ENCODE measurements around the gene TENM3. TPM values are rescaled to one million over a fixed set of nuclear protein-coding genes. Genes with fewer than 3 reads are reported as not detected.
A peak's percentile ranks its signal among the peaks of the same experiment; 100 is the strongest.

The TENM3 gene
- total RNA-seq, 1 donor from 2014 or later, result 91.0 TPM

GRCh38 chr4:182553653-182554052 is 310.5 kb downstream of the TENM3 start:
- DNase-seq (ENCODE audit: low read depth), result no peak

- DNase-seq (ENCODE audit: low read depth), result no peak
Observed at GRCh38 chr4:182554736-182555135, 311.5 kb downstream of the TENM3 start.

GRCh38 chr4:182555997-182556418 is 312.8 kb downstream of the TENM3 start:
- peak; percentile 38 for DNase-seq (ENCODE audit: low read depth)

- no peak for DNase-seq (ENCODE audit: low read depth)
Observed at GRCh38 chr4:182556580-182556979, 313.4 kb downstream of the TENM3 start.

GRCh38 chr4:182560358-182560757 is 317.2 kb downstream of the TENM3 start:
- DNase-seq (ENCODE audit: low read depth), result peak; percentile 21

- no peak for DNase-seq (ENCODE audit: low read depth)
Observed at GRCh38 chr4:182562350-182562749, 319.1 kb downstream of the TENM3 start.

GRCh38 chr4:182564724-182565369 is 321.6 kb downstream of the TENM3 start:
- no peak for DNase-seq (ENCODE audit: low read depth)

GRCh38 chr4:182567119-182567518 is 323.9 kb downstream of the TENM3 start:
- no peak for DNase-seq (ENCODE audit: low read depth)

- no peak for DNase-seq (ENCODE audit: low read depth)
Observed at GRCh38 chr4:182569561-182569960, 326.4 kb downstream of the TENM3 start.

- DNase-seq (ENCODE audit: low read depth), result no peak
Observed at GRCh38 chr4:182574706-182575105, 331.5 kb downstream of the TENM3 start.

GRCh38 chr4:182575225-182575624 is 332.0 kb downstream of the TENM3 start:
- no peak for DNase-seq (ENCODE audit: low read depth)

GRCh38 chr4:182576601-182577289 is 333.5 kb downstream of the TENM3 start:
- no peak for DNase-seq (ENCODE audit: low read depth)

- DNase-seq (ENCODE audit: low read depth), result no peak
Observed at GRCh38 chr4:182577411-182577810, 334.2 kb downstream of the TENM3 start.

- DNase-seq (ENCODE audit: low read depth), result peak; percentile 17
Observed at GRCh38 chr4:182578402-182578801, 335.2 kb downstream of the TENM3 start.

GRCh38 chr4:182582245-182582644 is 339.0 kb downstream of the TENM3 start:
- DNase-seq (ENCODE audit: low read depth), result no peak

- DNase-seq (ENCODE audit: low read depth), result no peak
Observed at GRCh38 chr4:182583703-182584415, 340.7 kb downstream of the TENM3 start.

- no peak for DNase-seq (ENCODE audit: low read depth)
Observed at GRCh38 chr4:182585321-182585720, 342.1 kb downstream of the TENM3 start.

GRCh38 chr4:182589100-182589499 is 345.9 kb downstream of the TENM3 start:
- no peak for DNase-seq (ENCODE audit: low read depth)

GRCh38 chr4:182593402-182593801 is 350.2 kb downstream of the TENM3 start:
- no peak for DNase-seq (ENCODE audit: low read depth)

- no peak for DNase-seq (ENCODE audit: low read depth)
Observed at GRCh38 chr4:182593864-182594263, 350.7 kb downstream of the TENM3 start.

GRCh38 chr4:182600093-182600492 is 356.9 kb downstream of the TENM3 start:
- no peak for DNase-seq (ENCODE audit: low read depth)

- no peak for DNase-seq (ENCODE audit: low read depth)
Observed at GRCh38 chr4:182600856-182601255, 357.7 kb downstream of the TENM3 start.
